ENCODE measurements around the gene VOPP1. TPM values are rescaled to one million over a fixed set of nuclear protein-coding genes. Genes with fewer than 3 reads are reported as not detected.
A peak's percentile ranks its signal among the peaks of the same experiment; 100 is the strongest.
"Not testable (repeated sequence)": the region's sequence is repeated elsewhere in the genome, so short reads cannot be mapped to it uniquely, and the experiment has no call there.

Gene VOPP1, protein sequence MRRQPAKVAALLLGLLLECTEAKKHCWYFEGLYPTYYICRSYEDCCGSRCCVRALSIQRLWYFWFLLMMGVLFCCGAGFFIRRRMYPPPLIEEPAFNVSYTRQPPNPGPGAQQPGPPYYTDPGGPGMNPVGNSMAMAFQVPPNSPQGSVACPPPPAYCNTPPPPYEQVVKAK
- total RNA-seq (20.7 TPM), polyA plus RNA-seq (ENCODE audit: insufficient read depth in 1 of 8, insufficient read length in 8 of 8, low replicate concordance in 1 of 8) (10 to 100 TPM; 23.2 to 31.8 (median 27.5) TPM)
- long read RNA-seq, donor 1, partial matches to known transcripts = 0 of 7 reads
- long read RNA-seq, donor 1, other reads (novel, unspliced or antisense) = 0 of 7 reads
- long read RNA-seq, donor 2, partial matches to known transcripts = 0 of 1 reads
- long read RNA-seq, donor 2, other reads (novel, unspliced or antisense) = 0 of 1 reads
- long read RNA-seq, donor 3, transcript VOPP1-201 (5 exons, 2,962 nt) = major isoform, 5 of 6 reads
- long read RNA-seq, donor 3, partial matches to known transcripts = 0 of 6 reads
- long read RNA-seq, donor 3, other reads (novel, unspliced or antisense) = 0 of 6 reads
- long read RNA-seq, donor 4, transcript VOPP1-201 (5 exons, 2,962 nt) = major isoform, 11 of 11 reads
- long read RNA-seq, donor 4, partial matches to known transcripts = 0 of 11 reads
- long read RNA-seq, donor 4, other reads (novel, unspliced or antisense) = 0 of 11 reads
- long read RNA-seq, donor 5, transcript VOPP1-201 (5 exons, 2,962 nt) = major isoform, 19 of 21 reads
- long read RNA-seq, donor 5, partial matches to known transcripts = 0 of 21 reads
- long read RNA-seq, donor 5, other reads (novel, unspliced or antisense) = 0 of 21 reads
- long read RNA-seq, donor 6, transcript VOPP1-201 (5 exons, 2,962 nt) = major isoform, 11 of 13 reads
- long read RNA-seq, donor 6, partial matches to known transcripts = 0 of 13 reads
- long read RNA-seq, donor 6, other reads (novel, unspliced or antisense) = 0 of 13 reads
- long read RNA-seq, donor 7, transcript VOPP1-201 (5 exons, 2,962 nt) = major isoform, 12 of 13 reads
- long read RNA-seq, donor 7, partial matches to known transcripts = 0 of 13 reads
- long read RNA-seq, donor 7, other reads (novel, unspliced or antisense) = 0 of 13 reads
- long read RNA-seq, donor 8, transcript VOPP1-201 (5 exons, 2,962 nt) = major isoform, 6 of 6 reads
- long read RNA-seq, donor 8, partial matches to known transcripts = 0 of 6 reads
- long read RNA-seq, donor 8, other reads (novel, unspliced or antisense) = 0 of 6 reads
- long read RNA-seq, donor 9, partial matches to known transcripts = 0 of 4 reads
- long read RNA-seq, donor 9, other reads (novel, unspliced or antisense) = 0 of 4 reads
- long read RNA-seq, donor 10, transcript VOPP1-201 (5 exons, 2,962 nt) = major isoform, 12 of 13 reads
- long read RNA-seq, donor 10, partial matches to known transcripts = 0 of 13 reads
- long read RNA-seq, donor 10, other reads (novel, unspliced or antisense) = 0 of 13 reads
- long read RNA-seq, donor 11, transcript VOPP1-201 (5 exons, 2,962 nt) = major isoform, 5 of 5 reads
- long read RNA-seq, donor 11, partial matches to known transcripts = 0 of 5 reads
- long read RNA-seq, donor 11, other reads (novel, unspliced or antisense) = 0 of 5 reads

DNA sequence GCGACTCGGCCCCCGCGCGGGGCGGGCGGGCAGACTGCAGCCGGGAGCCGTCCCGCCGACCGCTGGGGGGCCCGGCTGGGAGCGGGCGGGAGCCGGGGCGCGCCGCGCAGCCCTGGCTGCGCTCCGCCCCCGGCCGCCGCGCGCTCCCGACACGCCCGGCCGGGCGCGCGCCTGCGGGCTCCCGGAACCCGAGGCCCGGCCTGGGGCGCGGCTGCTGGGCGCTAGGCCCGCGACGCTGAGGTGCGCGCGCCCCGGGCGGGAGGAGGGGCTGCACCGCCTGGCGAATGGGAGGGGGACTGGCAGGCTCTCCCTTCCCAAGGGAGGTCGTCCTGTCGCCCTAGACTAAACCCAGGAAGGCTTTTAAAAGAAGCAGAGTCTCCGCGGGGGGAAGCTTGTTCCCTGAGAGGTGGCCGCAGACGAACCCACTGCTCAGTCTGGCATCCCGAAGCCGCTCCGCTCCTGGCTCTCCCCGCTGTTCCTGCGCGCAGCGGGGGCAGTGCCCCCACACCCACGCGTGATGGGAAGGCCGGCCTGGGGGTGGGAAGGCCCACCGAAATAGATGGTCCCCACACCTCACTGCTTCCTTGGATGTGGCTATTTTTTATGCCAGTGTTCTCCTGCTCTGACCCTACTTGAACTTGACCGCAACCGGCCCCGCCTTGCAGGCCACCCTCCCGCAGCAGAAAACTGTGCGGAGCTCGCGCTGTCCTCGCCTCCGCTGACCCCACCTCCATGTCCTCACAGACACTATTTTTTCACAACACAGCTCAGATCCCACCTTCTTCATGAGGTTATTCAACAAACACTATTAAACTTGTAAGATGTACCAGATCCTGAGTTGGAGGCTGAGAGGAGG, at the start of gene VOPP1:
Gene VOPP1 (minus strand): TSS at position 125 of the 856 bp plus-strand sequence. CDS start 178 bp downstream, outside the sequence.
- DNase-seq = peak; percentile 90
- H3K4me1 ChIP-seq (ENCODE audit: control insufficient read depth, insufficient read depth, low read length) = peaks cover 25% of the 10 kb centered on the region
- under 1% methylated on average over 69 of the region's 77 CpGs for WGBS (ENCODE audit: insufficient coverage)

DNA sequence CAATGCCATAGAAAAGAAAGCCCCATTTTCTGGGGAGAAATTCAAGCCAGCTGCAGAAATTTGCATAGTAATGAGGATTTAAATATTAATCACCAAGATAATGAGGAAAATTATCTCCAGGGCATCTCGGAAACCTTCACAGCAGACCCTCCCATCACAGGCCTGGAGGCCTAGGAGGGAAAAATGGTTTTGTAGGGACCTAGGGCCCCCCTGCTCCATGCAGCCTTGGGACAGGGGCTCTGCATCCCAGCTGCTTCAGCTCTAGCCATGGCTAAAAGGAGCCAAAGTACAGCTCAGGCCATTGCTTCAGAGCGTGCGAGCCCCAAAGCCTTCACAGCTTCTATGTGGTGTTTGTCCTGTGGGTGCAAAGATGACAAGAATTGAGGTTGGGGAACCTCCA, 46.6 kb upstream of the VOPP1 start:
- H3K36me3 ChIP-seq (ENCODE audit: control insufficient read depth, insufficient read depth, low read length) = no peaks in the 10 kb centered on the region
- no peak overlapping the region for H3K27ac ChIP-seq (ENCODE audit: low read length)
- H3K9me3 ChIP-seq (replicated peaks; ENCODE audit: control insufficient read depth, low read depth, low read length) = peaks cover 2% of the 10 kb centered on the region
- H3K27me3 ChIP-seq (ENCODE audit: control insufficient read depth, insufficient read depth, low read length) = no peaks in the 10 kb centered on the region
- 100% methylated on average over 2 of the region's 3 CpGs for WGBS (ENCODE audit: insufficient coverage)
- no peak for DNase-seq
- H3K4me1 ChIP-seq (ENCODE audit: control insufficient read depth, insufficient read depth, low read length) = no peaks in the 10 kb centered on the region
- no peak overlapping the region for H3K4me3 ChIP-seq (ENCODE audit: low read length)

More for the DNA sequence above, at the start of gene VOPP1:
- Histone ChIP-seq H3K27ac (ENCODE audit: low read length) (peak within 1 kb of the TSS; percentile 85), H3K9me3 (replicated peaks; ENCODE audit: control insufficient read depth, low read depth, low read length) (no peaks in the 10 kb centered on the region), H3K27me3 (ENCODE audit: control insufficient read depth, insufficient read depth, low read length) (no peaks in the 10 kb centered on the region), H3K4me3 (ENCODE audit: low read length) (peak within 1 kb of the TSS; percentile 77), H3K36me3 (ENCODE audit: control insufficient read depth, insufficient read depth, low read length) (no peaks in the 10 kb centered on the region)

DNA sequence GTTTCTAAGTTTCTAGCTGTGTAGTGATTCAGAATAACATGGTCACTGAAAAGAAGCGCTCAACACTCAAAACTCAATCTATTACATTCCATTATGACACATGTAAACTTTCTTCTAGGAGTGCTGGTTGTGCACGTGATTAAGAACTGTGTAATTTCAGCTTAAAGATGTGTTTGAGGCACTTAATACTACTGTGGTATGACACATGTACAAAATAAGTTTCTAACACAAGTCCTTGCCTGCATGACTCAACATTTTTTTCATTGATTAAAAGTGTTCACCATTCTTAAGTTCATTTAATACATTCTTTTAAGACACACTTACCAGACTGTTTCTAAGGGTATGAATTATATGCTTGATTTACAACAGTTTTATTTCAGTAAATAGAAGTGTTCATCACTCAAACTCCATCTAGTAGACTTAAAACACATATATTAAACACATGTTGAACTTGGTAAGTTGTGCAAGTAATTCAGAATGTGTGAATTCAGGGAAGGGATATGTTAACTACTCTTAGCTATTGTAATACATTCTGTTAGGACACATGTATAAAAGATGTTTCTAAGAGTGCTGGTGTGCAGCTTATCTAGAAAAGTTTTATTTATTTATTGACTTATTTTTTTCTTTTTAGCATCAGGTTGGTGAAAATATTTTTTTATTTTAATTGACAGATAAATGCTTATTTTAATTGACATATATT, 42.2 kb upstream of the VOPP1 start:
- not testable (repeated sequence) for H3K27me3 ChIP-seq (ENCODE audit: control insufficient read depth, insufficient read depth, low read length); H3K4me1 ChIP-seq (ENCODE audit: control insufficient read depth, insufficient read depth, low read length); H3K36me3 ChIP-seq (ENCODE audit: control insufficient read depth, insufficient read depth, low read length); H3K9me3 ChIP-seq (replicated peaks; ENCODE audit: control insufficient read depth, low read depth, low read length); H3K27ac ChIP-seq (ENCODE audit: low read length); H3K4me3 ChIP-seq (ENCODE audit: low read length); DNase-seq
- WGBS (ENCODE audit: insufficient coverage) = no CpG with 5 or more reads among the region's 2 CpGs

DNA sequence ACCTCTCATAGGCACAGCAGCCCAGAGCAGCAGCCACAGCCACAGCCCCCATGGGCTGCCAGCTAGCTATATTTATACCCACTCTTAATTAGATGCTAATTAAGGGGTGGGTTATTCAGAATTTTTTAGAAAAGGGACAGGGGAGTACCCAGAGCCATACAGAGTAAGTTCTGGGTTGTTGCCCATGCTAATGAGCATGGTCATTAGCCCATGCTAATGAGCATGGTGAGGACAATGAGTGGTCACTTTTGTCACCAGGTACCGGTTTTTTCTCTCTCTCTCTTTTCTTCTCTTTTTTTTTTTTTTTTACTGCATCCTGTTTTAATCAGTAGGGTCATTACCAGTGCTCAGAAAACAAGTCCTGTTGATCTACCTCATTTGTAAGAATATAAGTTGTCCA, 37.4 kb upstream of the VOPP1 start:
- not testable (repeated sequence) for H3K4me3 ChIP-seq (ENCODE audit: low read length); H3K4me1 ChIP-seq (ENCODE audit: control insufficient read depth, insufficient read depth, low read length); H3K9me3 ChIP-seq (replicated peaks; ENCODE audit: control insufficient read depth, low read depth, low read length); H3K36me3 ChIP-seq (ENCODE audit: control insufficient read depth, insufficient read depth, low read length); H3K27me3 ChIP-seq (ENCODE audit: control insufficient read depth, insufficient read depth, low read length); H3K27ac ChIP-seq (ENCODE audit: low read length); DNase-seq
- WGBS (ENCODE audit: insufficient coverage) = no CpG with 5 or more reads among the region's 1 CpG

DNA sequence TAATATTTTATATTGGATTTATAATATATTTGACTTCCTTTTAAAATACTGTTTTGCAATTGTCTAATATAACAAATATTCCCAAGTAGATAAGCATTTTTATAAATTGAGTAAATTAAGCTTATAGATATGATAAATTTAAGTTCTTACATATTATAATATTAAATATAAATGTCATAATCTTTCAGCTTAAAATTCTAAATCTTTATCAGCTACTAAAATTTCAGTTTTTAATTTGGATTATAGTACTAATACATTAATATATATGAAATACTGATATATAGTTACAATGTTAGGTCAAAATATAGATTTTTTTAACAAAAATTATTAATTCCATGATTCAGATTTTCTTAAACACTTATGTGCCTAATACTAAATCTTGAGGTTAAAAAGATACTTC, 33.4 kb upstream of the VOPP1 start:
- DNase-seq; H3K36me3 ChIP-seq (ENCODE audit: control insufficient read depth, insufficient read depth, low read length); H3K9me3 ChIP-seq (replicated peaks; ENCODE audit: control insufficient read depth, low read depth, low read length); H3K4me3 ChIP-seq (ENCODE audit: low read length); H3K27ac ChIP-seq (ENCODE audit: low read length); H3K27me3 ChIP-seq (ENCODE audit: control insufficient read depth, insufficient read depth, low read length); H3K4me1 ChIP-seq (ENCODE audit: control insufficient read depth, insufficient read depth, low read length): not testable (repeated sequence)

DNA sequence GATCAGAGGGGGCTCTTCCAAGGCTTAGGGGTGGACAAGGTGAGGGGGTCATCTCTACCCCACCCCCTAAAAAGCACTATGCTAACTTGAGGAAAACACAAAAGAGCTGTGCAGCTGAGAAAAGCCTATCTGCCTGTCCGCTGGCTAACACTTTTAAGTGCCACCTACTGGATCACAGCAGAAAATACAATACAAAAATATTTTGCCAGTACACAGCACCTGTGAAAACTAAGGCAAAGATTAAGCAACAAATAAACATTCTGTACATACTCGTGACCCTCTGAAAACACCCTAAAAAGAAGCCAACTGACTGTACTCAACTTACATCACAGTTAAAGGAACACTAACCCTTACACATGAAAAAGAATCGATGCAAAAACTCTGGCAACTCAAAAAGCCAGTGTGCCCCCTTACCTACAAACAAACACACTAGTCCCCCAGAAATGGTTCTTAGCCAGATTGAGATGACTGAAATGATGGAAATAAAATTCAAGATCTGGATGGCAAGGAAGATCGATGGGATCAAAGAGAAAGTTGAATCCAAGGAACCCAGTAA, 25.7 kb upstream of the VOPP1 start:
- H3K36me3 ChIP-seq (ENCODE audit: control insufficient read depth, insufficient read depth, low read length); H3K4me3 ChIP-seq (ENCODE audit: low read length); H3K27ac ChIP-seq (ENCODE audit: low read length); H3K4me1 ChIP-seq (ENCODE audit: control insufficient read depth, insufficient read depth, low read length); DNase-seq; H3K9me3 ChIP-seq (replicated peaks; ENCODE audit: control insufficient read depth, low read depth, low read length); H3K27me3 ChIP-seq (ENCODE audit: control insufficient read depth, insufficient read depth, low read length): not testable (repeated sequence)
- WGBS (ENCODE audit: insufficient coverage) = 32% methylated on average over 3 of the region's 4 CpGs

DNA sequence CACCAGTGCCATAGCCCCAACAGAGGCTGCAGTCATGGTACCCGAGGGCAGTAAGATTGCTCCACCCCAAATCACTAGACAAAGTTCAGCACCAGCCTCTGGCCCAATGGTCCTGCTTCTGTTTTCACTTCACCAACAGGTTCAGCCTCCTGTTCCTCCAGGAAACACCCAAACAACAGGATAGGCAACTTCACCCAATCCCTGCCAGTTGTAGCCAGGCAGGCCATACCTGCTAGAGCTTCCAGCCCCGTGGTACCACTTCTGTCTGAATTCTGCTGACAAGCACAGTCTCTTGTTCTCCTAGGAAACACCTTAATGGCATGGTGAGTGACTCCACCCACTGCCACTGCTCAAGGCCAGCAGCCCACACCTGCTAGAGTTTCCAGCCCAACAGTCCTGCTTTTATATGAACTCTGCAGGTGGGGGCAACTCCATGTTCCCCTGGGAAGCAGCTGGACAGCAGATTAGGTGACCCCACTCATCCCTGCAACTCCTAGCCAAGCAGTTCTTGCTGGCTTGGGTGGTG, 25.0 kb upstream of the VOPP1 start:
- H3K9me3 ChIP-seq (replicated peaks; ENCODE audit: control insufficient read depth, low read depth, low read length); H3K36me3 ChIP-seq (ENCODE audit: control insufficient read depth, insufficient read depth, low read length); DNase-seq; H3K4me3 ChIP-seq (ENCODE audit: low read length); H3K27me3 ChIP-seq (ENCODE audit: control insufficient read depth, insufficient read depth, low read length); H3K27ac ChIP-seq (ENCODE audit: low read length); H3K4me1 ChIP-seq (ENCODE audit: control insufficient read depth, insufficient read depth, low read length): not testable (repeated sequence)
- WGBS (ENCODE audit: insufficient coverage) = 53% methylated on average over 2 of the region's 2 CpGs

DNA sequence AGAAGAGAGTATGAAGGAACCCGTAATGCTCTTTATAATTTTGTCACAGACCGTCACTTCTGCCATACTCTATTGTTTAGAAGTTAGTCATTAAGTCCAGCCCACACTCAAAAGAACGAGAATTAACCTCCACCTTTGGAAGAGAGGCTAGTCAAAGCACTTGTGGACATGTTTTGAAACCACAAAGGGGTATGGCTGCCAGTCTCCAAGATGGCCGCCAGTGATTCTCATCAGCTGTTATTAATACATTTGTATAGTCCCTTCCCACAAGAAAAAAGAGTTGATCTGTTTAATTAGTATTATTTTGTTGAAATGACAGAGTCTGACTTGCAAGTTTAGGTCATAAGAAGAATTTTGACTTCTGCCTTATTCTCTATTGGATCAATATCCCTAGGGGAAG, 23.2 kb upstream of the VOPP1 start:
- no CpG with 5 or more reads among the region's 4 CpGs for WGBS (ENCODE audit: insufficient coverage)
- no peak for DNase-seq

More for the DNA sequence above, 23.2 kb upstream of the VOPP1 start:
- Histone ChIP-seq H3K4me1 (ENCODE audit: control insufficient read depth, insufficient read depth, low read length) (no peaks in the 10 kb centered on the region), H3K27ac (ENCODE audit: low read length) (no peak overlapping the region), H3K27me3 (ENCODE audit: control insufficient read depth, insufficient read depth, low read length) (no peaks in the 10 kb centered on the region), H3K4me3 (ENCODE audit: low read length) (no peak overlapping the region), H3K9me3 (replicated peaks; ENCODE audit: control insufficient read depth, low read depth, low read length) (no peaks in the 10 kb centered on the region), H3K36me3 (ENCODE audit: control insufficient read depth, insufficient read depth, low read length) (no peaks in the 10 kb centered on the region)
